ENCODE results near the gene PVALEF.

The PVALEF gene

GRCh38 chr17:81198826-81199481, 33.6 kb downstream of the PVALEF start:
- no peak for DNase-seq

GRCh38 chr17:81199482-81199830, 34.1 kb downstream of the PVALEF start:
- DNase-seq, result no peak

GRCh38 chr17:81200201-81200600, 34.9 kb downstream of the PVALEF start:
- DNase-seq, result no peak

GRCh38 chr17:81200695-81201580, 35.6 kb downstream of the PVALEF start:
- DNase-seq, result peak; percentile 24

- DNase-seq, result no peak
Measured at GRCh38 chr17:81202318-81202717, 37.0 kb downstream of the PVALEF start.

- DNase-seq, result no peak
Measured at GRCh38 chr17:81203136-81203535, 37.8 kb downstream of the PVALEF start.

GRCh38 chr17:81204578-81204977, 39.3 kb downstream of the PVALEF start:
- DNase-seq, result no peak

GRCh38 chr17:81206166-81206565, 40.9 kb downstream of the PVALEF start:
- no peak for DNase-seq

GRCh38 chr17:81206657-81207056, 41.4 kb downstream of the PVALEF start:
- DNase-seq, result no peak

GRCh38 chr17:81207610-81208581, 42.6 kb downstream of the PVALEF start:
- DNase-seq, result no peak

GRCh38 chr17:81208651-81209050, 43.3 kb downstream of the PVALEF start:
- no peak for DNase-seq

- DNase-seq, result no peak
Measured at GRCh38 chr17:81209141-81209540, 43.8 kb downstream of the PVALEF start.

GRCh38 chr17:81210466-81210865, 45.2 kb downstream of the PVALEF start:
- no peak for DNase-seq

- no peak for DNase-seq
Measured at GRCh38 chr17:81210868-81211267, 45.6 kb downstream of the PVALEF start.

GRCh38 chr17:81212365-81212764, 47.1 kb downstream of the PVALEF start:
- no peak for DNase-seq

GRCh38 chr17:81213978-81214377, 48.7 kb downstream of the PVALEF start:
- no peak for DNase-seq

- DNase-seq, result no peak
Measured at GRCh38 chr17:81217491-81217890, 52.2 kb downstream of the PVALEF start.

- no peak for DNase-seq
Measured at GRCh38 chr17:81218459-81218858, 53.2 kb downstream of the PVALEF start.

- no peak for DNase-seq
Measured at GRCh38 chr17:81218991-81219390, 53.7 kb downstream of the PVALEF start.

GRCh38 chr17:81219476-81220180, 54.3 kb downstream of the PVALEF start:
- no peak for DNase-seq

- no peak for DNase-seq
Measured at GRCh38 chr17:81221371-81221841, 56.1 kb downstream of the PVALEF start.

- no peak for DNase-seq
Measured at GRCh38 chr17:81221842-81222619, 56.7 kb downstream of the PVALEF start.
